HUES6 (cell line): ENCODE measurements around the gene MMP15.
"Not testable (repeated sequence)": the region's sequence is repeated elsewhere in the genome, so short reads cannot be mapped to it uniquely, and the experiment has no call there.

Source experiments
- H3K27ac ChIP-seq: 2 replicates; pipeline ENCODE4 v1.7.0; 2013; ENCODE audit warnings: low read depth, mild to moderate bottlenecking, low read length, inconsistent platforms
- H3K27me3 ChIP-seq: 2 replicates; pipeline ENCODE4 v1.6.1; 2013; ENCODE audit warnings: low read length; ENCODE audit not compliant: control insufficient read depth, insufficient read depth
- H3K36me3 ChIP-seq: 2 replicates; pipeline ENCODE4 v1.6.1; 2013; ENCODE audit warnings: low read length; ENCODE audit not compliant: control insufficient read depth, insufficient read depth
- H3K4me1 ChIP-seq: 2 replicates; pipeline ENCODE4 v1.6.1; 2013; ENCODE audit warnings: low read length; ENCODE audit not compliant: control insufficient read depth, insufficient read depth
- H3K4me3 ChIP-seq: 2 replicates; pipeline ENCODE4 v1.5.1; 2013; ENCODE audit warnings: low read depth, low read length
- H3K9ac ChIP-seq: one replicate; pipeline ENCODE4 v1.6.1; 2013; ENCODE audit warnings: mild to moderate bottlenecking, low read length
- H3K9me3 ChIP-seq: 2 replicates; pipeline ENCODE4 v1.6.1; 2013; ENCODE audit warnings: low read depth, low read length; ENCODE audit not compliant: control insufficient read depth, insufficient read depth

The MMP15 gene

DNA sequence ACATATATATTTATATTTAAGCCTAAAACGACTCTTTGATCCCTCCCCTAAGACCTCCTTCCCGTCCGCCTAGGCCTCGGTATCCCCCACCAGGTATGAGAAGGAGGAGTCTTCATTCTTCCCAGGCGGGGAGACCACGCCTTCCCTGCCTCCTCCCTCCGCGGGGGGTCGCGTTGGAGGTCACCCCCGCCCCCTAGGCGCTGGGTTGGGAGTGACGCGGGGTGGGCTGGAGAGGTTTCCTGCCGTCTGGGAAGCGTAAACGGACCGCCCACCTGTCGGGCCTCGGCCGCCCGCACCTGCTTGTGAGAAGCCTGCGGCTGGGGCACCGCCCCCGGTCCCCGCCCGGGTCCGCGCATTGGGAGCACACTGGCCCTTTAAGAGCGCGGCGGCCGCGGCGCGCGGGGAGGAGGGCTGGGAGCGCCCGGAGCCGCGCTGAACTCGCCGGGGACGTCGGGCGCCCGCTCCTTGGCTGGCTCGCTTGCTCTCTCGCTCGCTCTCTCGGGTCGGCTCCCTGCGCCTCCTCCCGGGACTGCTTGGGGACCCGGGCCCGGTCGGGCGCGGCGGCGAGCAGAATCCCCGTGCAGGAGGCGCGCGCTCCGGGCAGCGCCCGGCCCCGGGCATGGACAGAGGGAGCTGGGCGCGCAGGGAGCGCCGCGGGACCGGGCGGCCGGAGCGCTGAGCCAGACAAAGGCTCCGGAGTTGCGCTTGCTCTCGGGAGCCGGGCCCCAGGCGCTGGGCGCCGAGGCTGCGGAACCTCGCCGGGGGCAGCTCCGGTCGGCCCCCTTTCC is at the start of gene MMP15:
Gene MMP15, plus strand, starts transcription at position 404 of the 788 bp plus-strand sequence. CDS start 597 bp downstream, outside the sequence.
- peaks cover 6% of the 10 kb centered on the region; the same call in 1 of the 2 replicates for H3K36me3 ChIP-seq
- no peaks in the 10 kb centered on the region for H3K27me3 ChIP-seq
- peak within 1 kb of the TSS; percentile 93 for H3K4me3 ChIP-seq
- peak within 1 kb of the TSS; percentile 85 for H3K9ac ChIP-seq
- peak within 1 kb of the TSS; percentile 36; the same call in 1 of the 2 replicates for H3K27ac ChIP-seq
- peaks cover 51% of the 10 kb centered on the region for H3K4me1 ChIP-seq
- H3K9me3 ChIP-seq: no peaks in the 10 kb centered on the region

DNA sequence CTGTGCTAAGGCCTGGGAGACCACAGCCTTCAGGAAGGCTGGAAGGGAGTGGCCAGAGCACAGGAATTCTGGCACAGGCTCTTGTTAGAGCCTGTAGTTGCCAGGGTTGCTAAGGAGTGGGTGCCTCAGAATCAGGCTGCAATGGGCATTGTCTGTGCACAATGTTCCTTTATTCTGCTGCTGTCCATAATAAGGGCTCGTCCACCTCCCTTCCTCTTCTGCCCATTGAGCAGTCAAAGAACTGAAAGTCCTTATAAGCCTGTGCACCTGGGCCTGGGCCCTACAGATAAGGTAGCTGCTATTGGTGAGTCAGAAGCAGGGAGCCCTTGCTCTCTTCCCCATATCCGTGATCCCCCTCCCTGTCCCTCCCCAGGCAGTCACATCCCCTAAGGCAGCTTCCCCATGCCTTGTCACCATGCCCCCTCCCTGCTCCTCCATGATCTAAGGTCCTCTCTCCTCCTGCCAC is 49.2 kb upstream of the MMP15 start:
- no peaks in the 10 kb centered on the region for H3K36me3 ChIP-seq
- H3K4me3 ChIP-seq: no peak overlapping the region
- no peaks in the 10 kb centered on the region for H3K27me3 ChIP-seq
- H3K4me1 ChIP-seq: peaks cover 5% of the 10 kb centered on the region; the same call in 1 of the 2 replicates
- H3K27ac ChIP-seq: no peak overlapping the region
- H3K9me3 ChIP-seq: no peaks in the 10 kb centered on the region
- H3K9ac ChIP-seq: no peak overlapping the region

DNA sequence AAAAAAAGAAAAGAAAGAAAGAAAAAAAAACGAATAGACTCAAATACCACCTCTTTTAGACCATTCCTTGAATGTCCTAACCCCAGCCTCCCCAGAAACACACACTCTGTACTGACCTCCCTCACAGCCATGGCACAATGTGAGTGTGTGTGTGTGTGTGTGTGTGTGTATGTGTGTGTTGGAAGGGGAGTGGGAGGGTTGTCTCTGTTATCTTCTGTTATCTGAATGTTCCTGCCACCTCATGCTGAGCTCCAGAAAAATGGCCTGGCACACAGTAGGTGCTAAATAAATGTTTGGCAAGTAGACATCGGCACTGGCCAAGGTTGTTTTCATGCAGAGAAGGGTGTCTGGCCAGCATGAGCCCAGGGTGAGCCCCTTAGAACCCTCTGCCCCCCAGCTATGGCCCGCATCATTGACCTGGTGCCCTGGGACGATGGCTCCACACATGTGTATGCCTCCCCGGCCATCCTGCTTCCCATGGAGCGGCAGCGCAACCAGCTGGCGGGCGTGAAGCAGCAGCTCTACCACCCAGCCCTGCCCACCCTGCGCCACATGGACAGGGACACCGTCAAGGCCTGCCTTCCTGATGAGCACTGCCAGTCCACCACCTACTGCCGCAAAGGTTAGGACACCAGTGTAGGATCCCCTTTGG is 48.0 kb upstream of the MMP15 start:
- no peaks in the 10 kb centered on the region for H3K27me3 ChIP-seq
- no peaks in the 10 kb centered on the region for H3K36me3 ChIP-seq
- peaks cover 5% of the 10 kb centered on the region; the same call in 1 of the 2 replicates for H3K4me1 ChIP-seq
- H3K9me3 ChIP-seq: no peaks in the 10 kb centered on the region
- H3K4me3 ChIP-seq: no peak overlapping the region
- H3K27ac ChIP-seq: no peak overlapping the region
- H3K9ac ChIP-seq: no peak overlapping the region

DNA sequence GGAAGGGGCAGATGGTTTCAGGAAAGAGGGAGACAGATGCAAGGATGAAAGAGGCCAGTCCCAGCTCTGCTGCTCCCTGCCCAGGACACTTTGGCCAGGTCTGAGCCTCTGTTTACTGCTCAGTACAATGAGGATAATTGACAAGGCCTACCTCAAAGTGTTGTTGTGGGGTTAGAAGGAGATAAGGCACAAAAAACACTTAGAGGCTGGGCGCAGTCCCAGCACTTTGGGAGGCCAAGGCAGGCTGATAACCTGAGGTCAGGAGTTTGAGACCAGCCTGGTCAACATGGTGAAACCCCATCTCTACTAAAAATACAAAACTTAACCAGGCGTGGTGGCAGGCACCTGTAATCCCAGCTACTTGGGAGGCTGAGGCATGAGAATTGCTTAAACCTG is 47.5 kb upstream of the MMP15 start:
- H3K4me1 ChIP-seq, H3K27me3 ChIP-seq, H3K4me3 ChIP-seq, H3K9ac ChIP-seq, H3K36me3 ChIP-seq, H3K9me3 ChIP-seq, H3K27ac ChIP-seq: not testable (repeated sequence)

DNA sequence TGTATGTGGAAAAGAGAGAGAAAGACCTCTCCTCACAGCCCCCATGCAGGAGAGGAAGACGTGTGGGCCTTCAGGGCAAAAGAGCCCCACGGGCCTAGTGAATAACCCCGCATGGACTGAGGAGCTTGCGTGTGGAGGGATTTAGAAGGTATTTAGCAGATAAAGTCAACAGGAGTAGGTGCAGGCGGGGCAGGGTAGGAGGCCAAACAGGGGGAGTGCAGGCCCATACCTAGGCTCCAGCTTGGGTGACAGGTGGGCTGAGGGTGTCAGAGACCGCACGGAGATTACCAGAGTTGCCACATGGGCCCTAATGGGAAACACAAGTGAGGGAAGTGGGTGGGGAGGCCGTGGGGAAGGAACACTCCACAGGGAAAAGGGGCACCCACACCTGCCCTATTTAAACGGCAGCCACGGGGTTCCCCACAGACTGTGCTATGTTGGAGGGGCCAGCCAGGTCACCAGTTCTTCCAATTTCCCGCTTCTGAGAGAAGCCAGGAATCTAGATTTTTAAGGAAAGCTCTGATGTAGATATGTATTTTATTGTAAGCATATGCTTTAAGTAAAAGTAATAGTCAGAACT is 46.5 kb upstream of the MMP15 start:
- peaks cover 5% of the 10 kb centered on the region for H3K27me3 ChIP-seq
- no peaks in the 10 kb centered on the region for H3K9me3 ChIP-seq
- no peak overlapping the region for H3K9ac ChIP-seq
- H3K4me3 ChIP-seq: no peak overlapping the region
- H3K27ac ChIP-seq: no peak overlapping the region
- H3K36me3 ChIP-seq: no peaks in the 10 kb centered on the region
- peaks cover 5% of the 10 kb centered on the region; the same call in 1 of the 2 replicates for H3K4me1 ChIP-seq

DNA sequence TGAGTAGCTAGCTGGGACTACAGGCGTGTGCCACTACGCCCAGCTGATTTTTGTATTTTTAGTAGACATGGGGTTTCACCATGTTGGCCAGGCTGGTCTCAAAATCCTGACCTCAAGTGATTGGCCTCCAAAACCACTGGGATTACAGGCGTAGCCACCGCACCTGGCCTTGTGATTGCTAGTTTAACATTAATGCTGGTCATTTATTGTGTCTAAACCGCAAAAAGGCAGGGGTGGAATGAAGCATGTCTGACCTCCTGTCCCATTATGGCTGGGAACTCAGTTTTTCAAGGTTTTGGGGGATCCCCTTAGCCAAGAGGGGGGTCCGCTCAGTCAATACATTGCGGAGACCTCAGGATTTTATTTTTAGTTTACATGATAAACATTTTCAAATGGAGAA is 43.9 kb upstream of the MMP15 start:
- H3K9ac ChIP-seq: no peak overlapping the region
- H3K27ac ChIP-seq: no peak overlapping the region
- no peaks in the 10 kb centered on the region for H3K9me3 ChIP-seq
- no peak overlapping the region for H3K4me3 ChIP-seq
- peaks cover 6% of the 10 kb centered on the region; the same call in 1 of the 2 replicates for H3K4me1 ChIP-seq
- H3K27me3 ChIP-seq: peaks cover 27% of the 10 kb centered on the region
- no peaks in the 10 kb centered on the region for H3K36me3 ChIP-seq

DNA sequence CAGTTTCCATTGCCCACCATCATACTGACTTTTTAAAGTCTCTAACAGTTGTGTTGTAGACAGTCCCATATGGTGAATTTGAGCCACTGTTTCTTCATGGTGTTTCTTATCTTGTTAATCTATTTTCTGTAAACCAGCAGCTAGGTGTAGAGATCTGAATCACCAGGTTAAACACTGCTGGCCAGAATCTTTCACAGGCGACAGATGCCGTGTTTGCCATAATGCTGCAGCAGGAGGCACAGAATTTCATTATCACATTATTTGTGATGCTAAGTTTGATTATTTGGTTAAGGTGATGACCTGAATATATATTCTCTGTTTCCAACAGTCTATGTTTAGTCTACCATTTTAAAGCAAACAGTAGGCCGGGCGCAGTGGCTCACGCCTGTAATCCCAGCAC is 43.2 kb upstream of the MMP15 start:
- Histone ChIP-seq H3K27me3 (peaks cover 33% of the 10 kb centered on the region), H3K27ac (no peak overlapping the region), H3K36me3 (no peaks in the 10 kb centered on the region), H3K4me1 (peaks cover 6% of the 10 kb centered on the region; the same call in 1 of the 2 replicates), H3K9me3 (no peaks in the 10 kb centered on the region), H3K4me3 (no peak overlapping the region), H3K9ac (no peak overlapping the region)

DNA sequence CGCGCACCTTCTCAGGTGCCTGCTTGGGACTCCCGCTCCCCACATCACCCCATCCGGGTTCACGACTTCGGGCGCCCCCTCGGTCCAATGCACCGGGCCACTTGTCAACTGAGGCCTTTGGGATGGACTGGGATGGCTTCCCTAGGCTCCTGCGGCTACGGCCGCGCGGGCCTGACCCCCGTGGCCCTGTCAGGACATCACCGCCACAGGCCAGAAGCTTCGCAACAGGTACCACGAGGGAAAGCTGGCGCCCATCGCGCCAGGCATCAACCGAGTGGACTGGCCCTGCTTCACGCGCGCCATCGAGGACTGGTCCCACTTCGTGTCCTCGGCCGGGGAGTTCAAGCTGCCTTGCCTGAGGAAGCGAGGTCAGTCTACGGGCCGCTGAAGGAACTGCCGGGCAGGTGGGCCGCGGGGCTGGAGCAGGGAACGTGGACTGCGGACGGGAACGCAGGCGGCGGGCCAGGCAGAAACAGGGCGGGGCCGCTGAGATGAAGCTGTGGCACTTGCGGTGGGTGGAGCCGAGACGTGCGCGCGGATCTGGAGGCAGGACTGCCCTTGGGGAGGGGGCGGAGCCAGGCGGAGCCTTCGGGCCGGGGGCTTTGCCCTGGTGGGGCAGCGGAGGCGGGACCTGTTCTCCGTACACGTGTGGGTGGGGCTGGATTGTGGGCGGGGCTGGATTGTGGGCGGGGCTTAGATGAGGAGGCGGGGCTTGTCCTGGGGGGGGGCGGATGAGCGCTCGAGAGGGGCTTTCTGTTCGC is 40.9 kb upstream of the MMP15 start:
- no peak overlapping the region for H3K9ac ChIP-seq
- peaks cover 6% of the 10 kb centered on the region; the same call in 1 of the 2 replicates for H3K4me1 ChIP-seq
- H3K27me3 ChIP-seq: peaks cover 39% of the 10 kb centered on the region
- no peak overlapping the region for H3K27ac ChIP-seq
- H3K36me3 ChIP-seq: no peaks in the 10 kb centered on the region
- no peaks in the 10 kb centered on the region for H3K9me3 ChIP-seq
- peak overlapping the region; percentile 66 for H3K4me3 ChIP-seq

DNA sequence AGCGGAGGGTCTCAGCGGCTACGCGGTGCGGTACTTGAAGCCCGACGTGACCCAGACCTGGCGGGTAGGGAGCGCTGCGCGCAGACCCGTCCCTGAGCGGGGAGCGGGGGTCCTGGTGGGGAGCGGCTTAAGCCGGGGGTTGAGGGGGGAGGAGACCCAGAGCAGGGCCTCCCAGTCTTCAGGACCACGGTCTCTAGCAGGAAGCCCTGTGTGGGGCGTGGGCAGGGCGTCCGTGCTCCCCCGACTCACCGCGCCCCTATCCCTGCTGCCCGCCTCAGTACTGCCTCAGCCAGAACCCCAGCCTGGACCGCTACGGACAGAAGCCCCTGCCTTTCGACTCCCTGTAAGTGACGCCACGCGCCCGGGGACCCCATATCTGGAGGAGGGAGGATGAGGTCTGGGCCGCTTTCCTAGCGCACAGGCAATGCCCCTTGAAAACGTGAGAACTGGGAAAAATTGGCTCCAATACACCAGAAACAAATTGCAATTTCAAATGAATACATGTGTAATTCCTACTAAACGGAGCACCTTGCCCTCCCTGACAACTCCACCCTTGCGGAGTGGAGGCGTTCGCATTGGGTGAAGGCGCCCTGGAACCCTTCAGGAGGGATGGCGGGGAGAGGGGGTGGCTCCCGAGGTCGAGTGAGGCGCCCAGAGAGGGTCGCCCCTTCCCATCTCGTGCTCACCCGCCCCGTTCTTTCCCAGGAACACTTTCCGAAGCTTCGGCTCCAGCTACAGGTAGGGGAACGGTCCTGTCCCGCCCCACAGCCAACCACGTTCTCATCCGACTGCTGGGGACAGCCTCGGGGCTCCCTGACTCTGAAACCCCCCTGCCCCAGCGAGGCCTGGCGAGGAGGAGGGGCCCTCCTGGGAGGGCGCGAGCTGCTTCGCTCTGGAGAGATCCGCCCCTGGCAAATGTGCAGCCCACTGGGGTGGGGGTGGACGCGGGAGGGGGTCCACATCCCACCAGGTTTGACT is 40.1 kb upstream of the MMP15 start:
- Histone ChIP-seq H3K36me3 (no peaks in the 10 kb centered on the region), H3K27me3 (peaks cover 39% of the 10 kb centered on the region), H3K9ac (peak overlapping the region; percentile 48), H3K27ac (no peak overlapping the region), H3K4me3 (peak overlapping the region; percentile 66), H3K4me1 (peaks cover 6% of the 10 kb centered on the region; the same call in 1 of the 2 replicates), H3K9me3 (no peaks in the 10 kb centered on the region)

DNA sequence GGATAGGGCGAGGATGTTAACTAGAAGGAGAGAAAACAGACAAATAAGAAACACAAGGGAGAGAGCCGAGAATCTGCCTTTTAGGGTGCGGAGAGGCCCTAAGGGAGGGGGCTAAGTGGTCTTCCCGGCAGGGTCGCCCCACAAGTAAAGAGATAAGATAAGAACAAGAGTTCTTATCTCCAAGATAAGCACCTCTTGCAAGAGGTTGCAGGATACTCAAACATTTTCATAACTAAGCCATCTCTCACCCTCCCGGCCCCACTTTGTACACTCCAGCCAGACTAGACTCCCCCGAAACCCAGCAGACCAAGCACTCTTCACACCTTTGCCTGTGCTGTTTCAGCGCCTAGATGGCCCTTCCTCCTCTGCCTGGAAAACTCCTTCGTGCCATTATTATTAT is 39.4 kb upstream of the MMP15 start:
- H3K9me3 ChIP-seq: no peaks in the 10 kb centered on the region
- no peak overlapping the region for H3K27ac ChIP-seq
- peak overlapping the region; percentile 66 for H3K4me3 ChIP-seq
- H3K36me3 ChIP-seq: no peaks in the 10 kb centered on the region
- H3K9ac ChIP-seq: no peak overlapping the region
- H3K4me1 ChIP-seq: peaks cover 6% of the 10 kb centered on the region; the same call in 1 of the 2 replicates
- H3K27me3 ChIP-seq: peaks cover 39% of the 10 kb centered on the region
